GM21381 (cell line): ENCODE measurements around the gene RPTOR.

Experiments used
- ATAC-seq: cut with Tn5 transposase; IDR thresholded peaks from one replicate; pipeline ENCODE4 v1.9.1; 2021; ENCODE audit warnings: mild to moderate bottlenecking, moderate library complexity; ENCODE audit not compliant: unreplicated experiment

Gene RPTOR

DNA sequence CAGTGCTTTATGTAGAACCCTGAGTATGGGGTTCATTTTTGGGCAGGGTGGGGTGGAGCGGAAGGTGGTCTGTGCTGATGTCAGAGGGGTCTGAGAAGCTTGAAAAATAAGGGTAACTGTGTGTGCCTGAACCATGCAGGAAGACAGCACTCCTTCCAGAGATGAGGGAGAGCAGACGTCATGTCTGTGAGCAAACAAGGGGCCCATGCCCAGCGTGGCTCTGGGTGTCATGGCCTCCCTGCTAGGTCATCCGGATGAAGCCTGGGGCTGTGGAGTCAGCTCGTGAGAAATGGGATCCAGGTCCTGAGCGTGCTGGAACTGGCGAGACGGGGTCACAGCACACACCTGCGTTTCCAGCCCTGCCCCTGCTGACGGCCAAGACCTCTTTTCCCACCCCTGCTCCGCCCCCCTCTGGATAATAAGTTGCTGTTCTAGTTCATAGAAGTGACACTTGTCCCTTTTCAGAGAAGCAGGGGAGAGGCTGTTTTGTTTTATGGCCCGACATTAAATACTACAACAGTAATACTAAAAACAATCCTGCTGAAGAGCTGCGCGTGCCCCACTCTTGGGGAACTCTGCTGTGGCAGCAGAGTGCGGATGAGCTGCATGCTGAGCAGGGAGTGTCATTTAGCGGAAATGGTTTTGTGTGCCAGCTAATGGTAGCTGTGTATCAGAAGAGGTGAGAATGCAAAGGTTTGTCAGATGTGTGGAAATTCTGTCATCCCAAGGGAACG lies 92.6 kb downstream of the RPTOR start:
- ATAC-seq, result no peak

DNA sequence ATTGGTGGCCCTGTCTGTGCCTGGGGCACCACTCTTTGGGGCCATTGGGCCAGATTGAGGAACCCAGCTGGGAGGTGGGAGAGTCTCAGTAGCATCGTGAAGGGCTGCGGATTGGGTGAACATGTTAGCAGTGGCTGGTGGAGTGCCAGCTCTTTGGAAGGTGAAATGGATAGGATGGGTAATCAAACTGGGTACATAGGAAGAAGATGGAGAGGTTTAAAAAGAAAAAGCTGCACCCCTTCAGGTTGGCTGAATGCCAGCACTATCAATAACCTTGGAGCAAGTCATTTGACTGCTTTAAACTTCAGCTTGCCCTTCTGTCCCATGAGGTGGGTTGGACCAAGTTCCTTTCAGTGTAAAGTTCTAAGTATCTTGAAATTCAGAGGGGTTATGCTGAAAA lies 95.0 kb downstream of the RPTOR start:
- no peak for ATAC-seq

DNA sequence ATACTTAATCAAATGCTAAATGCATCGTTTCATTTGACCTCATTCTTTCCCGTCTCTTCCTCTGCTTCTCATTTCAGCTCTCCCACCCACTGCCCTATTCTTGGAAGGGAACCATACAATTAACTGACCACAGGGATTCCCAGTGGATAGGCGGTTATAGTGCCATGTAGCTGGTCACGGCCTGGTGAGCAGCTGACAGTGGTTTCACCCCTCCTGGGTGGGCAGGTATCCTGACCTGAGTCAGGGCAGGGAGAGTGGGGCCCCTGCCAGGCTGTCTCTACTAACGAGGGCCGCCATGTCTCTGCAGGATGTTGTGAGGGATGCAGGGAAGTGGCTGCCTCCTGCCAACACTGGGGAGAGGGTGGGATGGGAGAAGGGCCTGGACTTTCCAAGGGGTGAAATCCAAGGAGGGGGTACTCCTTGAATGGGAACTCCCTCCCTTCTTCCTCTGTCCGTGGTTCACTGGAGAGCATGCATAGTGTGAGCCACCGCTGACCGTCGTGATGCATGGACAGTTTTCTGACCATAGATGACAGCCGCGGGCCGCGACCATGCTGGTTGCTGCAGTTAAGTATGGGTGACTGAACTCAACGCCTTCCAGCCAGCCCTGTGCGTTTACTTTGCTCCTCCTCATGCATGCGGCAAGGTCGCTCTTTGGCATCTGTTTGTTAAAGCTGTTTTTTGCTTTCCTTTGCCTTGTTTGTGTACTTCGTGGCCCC lies 95.9 kb downstream of the RPTOR start:
- no peak for ATAC-seq

- ATAC-seq, result no peak
These were observed 98.9 kb downstream of the RPTOR start for GRCh38 chr17:80643326-80644099.

- no peak for ATAC-seq
These were observed 99.9 kb downstream of the RPTOR start for GRCh38 chr17:80644536-80644935.

DNA sequence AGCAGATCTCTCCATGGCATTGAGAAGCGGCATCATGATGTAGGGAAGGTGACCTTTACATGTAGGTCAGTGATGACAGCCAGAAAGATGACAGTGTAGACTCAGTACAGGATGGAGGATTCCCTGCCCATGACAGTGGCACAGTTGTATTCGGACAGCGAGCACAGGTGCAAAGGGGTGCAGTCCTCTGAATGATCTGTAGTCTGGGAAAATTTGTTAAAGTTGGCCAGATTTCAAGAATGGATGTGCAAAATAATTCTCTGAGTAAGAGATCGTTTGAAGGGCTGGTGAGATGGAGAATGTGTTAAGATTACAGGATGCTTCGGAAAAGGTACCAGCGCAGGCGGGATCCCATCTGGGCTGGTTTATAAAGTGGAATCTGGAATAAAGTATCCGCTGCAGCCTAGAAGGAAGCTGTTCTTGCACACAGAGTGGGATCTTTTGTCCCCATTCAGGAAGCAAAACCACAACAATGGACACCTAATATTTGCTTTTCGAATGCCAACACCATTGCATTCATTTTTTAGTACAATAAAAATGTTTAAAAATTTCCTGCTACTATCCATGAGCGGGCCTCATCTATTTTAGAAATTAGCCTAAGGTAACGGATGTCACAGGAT lies 101.2 kb downstream of the RPTOR start:
- no peak for ATAC-seq

GRCh38 chr17:80646328-80646727 lies 101.7 kb downstream of the RPTOR start:
- no peak for ATAC-seq

- no peak for ATAC-seq
These were observed 103.1 kb downstream of the RPTOR start for GRCh38 chr17:80647746-80648145.

GRCh38 chr17:80649200-80649644 lies 104.6 kb downstream of the RPTOR start:
- no peak for ATAC-seq

DNA sequence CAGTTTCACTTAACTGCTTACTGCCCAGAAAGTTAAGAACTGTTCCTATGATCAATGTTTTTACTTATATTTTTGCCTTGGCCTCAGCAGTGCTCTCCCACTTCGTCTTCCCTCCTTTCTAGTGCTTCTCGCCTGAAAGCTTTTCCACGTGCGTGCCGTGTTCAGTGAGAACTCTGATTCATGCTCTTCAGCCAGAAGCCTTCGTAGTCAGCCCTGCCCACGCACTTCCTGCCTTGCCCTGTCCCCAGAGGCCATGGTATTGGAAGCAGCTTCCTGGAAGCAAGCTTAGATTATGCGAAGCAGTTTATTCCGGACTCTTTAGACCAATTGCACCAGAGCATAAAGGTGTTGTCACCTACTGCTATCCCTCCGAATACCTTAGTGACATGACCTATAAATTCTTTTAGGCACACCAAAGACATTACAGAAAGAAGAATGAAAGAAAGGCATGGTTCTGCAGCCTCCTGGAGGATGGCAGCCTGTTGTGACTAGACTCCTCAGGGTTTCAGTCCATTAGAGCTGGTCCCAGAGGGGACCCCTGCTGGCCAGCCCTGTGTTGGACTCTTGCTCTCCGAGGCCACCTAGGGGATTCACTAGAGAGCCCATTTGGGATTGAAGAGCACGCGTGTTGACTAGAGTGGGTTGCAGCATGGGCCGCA lies 105.2 kb downstream of the RPTOR start:
- ATAC-seq, result no peak

- ATAC-seq, result no peak
These were observed 105.7 kb downstream of the RPTOR start for GRCh38 chr17:80650331-80650672.

GRCh38 chr17:80650751-80651518 lies 106.3 kb downstream of the RPTOR start:
- ATAC-seq, result no peak

DNA sequence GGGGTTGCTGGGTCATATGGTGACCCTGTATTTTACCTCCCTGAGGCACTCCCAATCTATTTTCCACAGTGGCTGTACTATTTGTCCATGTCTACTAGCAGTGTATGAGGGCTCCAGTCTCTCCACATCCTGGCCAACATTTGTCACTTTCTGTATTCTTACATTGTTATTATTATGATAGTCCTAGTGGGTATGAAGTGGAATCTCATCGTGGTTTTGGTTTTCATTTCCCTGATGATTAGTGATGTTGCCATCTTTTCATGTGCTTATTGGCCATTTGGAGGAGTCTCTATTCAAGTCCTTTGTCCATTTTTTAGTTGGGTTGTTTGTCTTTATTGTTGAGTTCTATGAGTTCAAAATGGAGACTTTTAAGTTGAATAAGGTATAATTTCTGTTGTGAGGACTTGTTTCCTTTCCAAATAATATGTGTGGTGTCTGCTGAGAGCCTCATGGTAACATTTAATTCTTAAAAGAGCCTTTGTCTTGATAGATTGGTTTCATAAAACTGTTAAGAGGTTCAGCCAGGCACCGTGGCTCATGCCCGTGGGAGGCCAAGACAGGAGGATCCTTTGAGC lies 108.2 kb downstream of the RPTOR start:
- no peak for ATAC-seq

- no peak for ATAC-seq
These were observed 109.2 kb downstream of the RPTOR start for GRCh38 chr17:80653856-80654255.

DNA sequence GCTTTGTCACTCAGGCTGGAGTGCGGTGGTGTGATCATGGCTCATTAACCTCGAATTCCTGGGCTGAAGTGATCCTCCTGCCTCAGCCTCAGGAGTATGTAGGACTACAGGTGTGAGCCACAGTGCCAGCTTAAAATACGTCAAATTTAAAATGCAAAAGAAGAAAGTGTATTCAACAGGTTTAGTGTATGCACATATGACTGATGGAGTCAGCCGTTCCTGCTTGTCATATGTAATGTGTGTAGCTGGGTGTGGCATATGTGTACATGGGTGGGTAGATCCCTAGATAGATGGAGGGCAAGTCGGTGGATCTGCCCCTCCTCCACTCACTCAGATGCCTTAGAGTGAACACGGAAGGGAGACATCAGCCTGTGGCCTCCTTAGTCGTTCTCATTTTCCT lies 111.0 kb downstream of the RPTOR start:
- no peak for ATAC-seq

DNA sequence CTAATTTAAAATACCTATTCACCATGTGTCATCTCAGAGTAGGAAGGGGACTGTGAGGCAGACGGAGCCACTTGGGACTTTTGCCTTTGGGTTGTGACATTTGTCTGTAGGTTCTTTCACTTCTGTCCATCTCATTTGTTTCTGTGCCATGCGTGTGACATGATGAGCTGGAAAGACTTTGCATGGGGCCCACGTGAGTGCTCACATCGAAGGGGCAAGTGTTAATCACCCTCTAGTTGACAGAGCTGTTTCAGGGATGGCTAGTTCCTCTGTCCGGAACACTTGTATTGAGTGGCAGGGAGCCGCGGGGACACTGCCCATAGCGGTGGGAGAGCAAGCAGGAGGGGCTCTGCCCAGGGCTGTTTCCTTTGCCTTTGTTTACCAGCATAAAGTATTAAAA lies 112.0 kb downstream of the RPTOR start:
- no peak for ATAC-seq

DNA sequence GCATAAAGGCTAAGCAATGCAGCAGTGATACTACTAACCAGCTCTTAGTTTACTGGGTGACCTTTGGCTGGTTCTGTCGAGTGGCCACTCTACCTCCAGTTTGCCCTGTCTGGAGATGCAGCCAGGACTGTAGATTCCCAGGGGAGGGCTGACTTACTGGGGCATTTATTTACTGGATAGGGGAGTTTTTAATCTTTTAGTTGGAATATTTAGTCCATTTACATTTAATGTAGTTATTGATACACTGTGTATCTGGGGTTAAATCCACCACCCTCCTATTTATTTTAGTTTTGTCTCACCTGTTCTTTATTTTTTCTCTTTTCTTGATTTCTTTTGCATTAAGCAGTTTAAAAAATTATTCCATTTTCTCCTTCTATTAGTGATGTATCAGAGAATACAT lies 112.9 kb downstream of the RPTOR start:
- no peak for ATAC-seq

DNA sequence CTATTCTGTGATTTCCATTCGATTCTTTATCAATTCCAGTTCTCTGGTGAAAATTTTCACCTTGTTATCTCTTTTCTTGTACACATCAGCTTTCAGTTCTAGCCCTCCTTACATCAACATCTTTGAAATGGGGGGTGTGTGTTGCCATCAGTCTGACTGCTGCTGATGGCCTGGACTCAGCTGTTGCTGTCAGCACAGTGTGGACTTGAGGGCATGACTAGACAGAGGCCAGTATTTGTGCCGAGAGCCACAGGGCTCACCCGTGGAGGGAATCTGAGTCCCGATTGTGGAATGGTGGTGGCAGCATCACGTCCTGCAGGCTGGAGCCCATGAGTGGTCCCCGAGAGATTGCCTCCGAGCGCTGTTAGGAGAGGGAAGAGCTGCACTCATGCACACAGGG lies 114.2 kb downstream of the RPTOR start:
- no peak for ATAC-seq

- no peak for ATAC-seq
These were observed 115.0 kb downstream of the RPTOR start for GRCh38 chr17:80659651-80660050.
